Activated gamma-delta T cell (primary cell): Measurements from ENCODE around the gene ZBTB11.
"Not testable (repeated sequence)": the region's sequence is repeated elsewhere in the genome, so short reads cannot be mapped to it uniquely, and the experiment has no call there.

Experiments
- DNase-seq: peaks from one replicate; lab custom pipeline; 2025; lab: John Stamatoyannopoulos, UW
- total RNA-seq, 2 donors: gene quantifications; one replicate each; lab custom pipeline; 2026; lab: John Stamatoyannopoulos, UW

The ZBTB11 gene, protein sequence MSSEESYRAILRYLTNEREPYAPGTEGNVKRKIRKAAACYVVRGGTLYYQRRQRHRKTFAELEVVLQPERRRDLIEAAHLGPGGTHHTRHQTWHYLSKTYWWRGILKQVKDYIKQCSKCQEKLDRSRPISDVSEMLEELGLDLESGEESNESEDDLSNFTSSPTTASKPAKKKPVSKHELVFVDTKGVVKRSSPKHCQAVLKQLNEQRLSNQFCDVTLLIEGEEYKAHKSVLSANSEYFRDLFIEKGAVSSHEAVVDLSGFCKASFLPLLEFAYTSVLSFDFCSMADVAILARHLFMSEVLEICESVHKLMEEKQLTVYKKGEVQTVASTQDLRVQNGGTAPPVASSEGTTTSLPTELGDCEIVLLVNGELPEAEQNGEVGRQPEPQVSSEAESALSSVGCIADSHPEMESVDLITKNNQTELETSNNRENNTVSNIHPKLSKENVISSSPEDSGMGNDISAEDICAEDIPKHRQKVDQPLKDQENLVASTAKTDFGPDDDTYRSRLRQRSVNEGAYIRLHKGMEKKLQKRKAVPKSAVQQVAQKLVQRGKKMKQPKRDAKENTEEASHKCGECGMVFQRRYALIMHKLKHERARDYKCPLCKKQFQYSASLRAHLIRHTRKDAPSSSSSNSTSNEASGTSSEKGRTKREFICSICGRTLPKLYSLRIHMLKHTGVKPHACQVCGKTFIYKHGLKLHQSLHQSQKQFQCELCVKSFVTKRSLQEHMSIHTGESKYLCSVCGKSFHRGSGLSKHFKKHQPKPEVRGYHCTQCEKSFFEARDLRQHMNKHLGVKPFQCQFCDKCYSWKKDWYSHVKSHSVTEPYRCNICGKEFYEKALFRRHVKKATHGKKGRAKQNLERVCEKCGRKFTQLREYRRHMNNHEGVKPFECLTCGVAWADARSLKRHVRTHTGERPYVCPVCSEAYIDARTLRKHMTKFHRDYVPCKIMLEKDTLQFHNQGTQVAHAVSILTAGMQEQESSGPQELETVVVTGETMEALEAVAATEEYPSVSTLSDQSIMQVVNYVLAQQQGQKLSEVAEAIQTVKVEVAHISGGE
- 165 to 179 reads per million in 2 donors for total RNA-seq

DNA sequence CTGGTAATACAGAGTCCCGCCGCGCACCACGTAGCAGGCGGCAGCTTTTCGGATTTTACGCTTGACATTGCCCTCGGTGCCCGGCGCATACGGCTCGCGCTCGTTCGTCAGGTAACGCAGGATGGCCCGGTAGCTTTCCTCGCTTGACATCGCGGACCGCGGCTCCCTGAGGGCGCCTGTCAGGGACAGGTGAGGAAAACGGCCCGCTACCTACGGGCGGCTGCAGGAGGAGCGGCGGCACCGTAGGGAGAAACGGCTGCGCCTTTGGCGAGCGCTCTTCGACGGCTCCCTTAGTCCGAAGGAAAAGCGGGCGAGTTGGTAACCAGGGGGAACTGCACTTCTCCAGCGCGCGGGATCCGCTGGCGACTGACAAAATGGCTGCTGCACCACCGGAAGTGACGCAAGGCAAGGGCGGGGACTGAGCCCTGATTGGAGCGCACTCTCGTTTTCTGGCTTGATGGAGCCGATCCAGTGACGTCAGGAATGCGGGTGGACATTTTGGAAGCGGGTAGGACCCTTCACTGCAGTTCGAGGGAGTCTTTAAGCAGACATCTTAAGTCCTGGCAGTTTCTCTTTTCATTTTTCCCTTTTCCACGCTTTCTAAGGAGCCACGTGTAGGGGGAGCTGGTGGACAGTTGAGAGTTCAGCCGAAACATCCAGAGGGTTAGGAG is at the start of gene ZBTB11:
ZBTB11 (minus strand) TSS at position 368 of the 671 bp plus-strand sequence; CDS start at position 150, 218 bp downstream.
- DNase-seq: no peak

DNA sequence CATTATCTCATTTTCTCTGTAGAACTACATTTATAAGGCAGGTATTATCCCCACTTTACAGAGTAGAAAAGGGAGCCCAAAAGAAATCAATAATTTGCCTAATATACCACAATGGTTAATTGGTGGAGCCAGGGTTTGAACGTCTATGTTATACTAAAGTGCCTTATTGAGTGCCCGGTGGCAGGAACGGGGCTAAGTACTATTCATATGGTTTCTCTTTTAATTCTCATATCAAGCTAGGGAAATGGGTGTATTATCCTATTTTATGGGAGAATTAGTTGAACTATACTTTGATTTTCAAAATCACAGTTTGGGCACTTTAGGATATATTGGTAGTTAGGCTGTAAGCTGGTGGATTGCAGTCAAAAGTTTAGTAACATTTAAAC is 49.0 kb upstream of the ZBTB11 start:
- no peak for DNase-seq

DNA sequence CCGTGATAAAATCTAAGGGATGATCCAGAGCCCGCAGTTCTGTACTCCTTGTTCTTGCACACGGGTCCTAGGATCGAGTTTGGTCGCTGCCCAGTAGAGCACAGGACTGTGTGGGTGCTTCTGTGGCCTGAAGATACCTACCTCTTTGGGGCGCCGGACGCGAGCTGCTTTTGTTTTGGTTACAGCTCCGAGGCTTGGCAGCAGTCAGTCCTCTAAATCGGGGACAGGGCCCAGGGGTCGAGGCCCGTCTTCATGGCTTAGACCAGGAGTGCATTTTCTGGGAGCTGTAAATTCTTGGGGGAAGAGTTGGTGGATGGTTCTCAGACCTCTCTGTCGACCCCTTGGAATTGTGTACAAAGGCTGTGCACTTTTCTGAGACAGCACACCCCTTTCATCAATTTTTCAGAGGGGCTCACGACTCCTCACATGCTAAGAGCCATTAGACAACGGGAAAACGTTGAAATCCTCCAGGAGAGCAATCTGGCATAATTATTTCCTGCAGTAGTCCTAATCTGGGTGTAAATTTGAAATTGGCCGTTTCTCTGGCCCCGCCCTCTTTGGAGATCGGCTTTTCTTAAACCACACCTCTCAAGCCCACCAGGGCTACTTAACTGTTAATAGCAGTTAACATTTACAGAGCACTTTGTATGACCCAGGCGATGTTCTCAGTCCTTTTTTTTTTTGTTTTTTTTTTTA is 48.4 kb upstream of the ZBTB11 start:
- no peak for DNase-seq

DNA sequence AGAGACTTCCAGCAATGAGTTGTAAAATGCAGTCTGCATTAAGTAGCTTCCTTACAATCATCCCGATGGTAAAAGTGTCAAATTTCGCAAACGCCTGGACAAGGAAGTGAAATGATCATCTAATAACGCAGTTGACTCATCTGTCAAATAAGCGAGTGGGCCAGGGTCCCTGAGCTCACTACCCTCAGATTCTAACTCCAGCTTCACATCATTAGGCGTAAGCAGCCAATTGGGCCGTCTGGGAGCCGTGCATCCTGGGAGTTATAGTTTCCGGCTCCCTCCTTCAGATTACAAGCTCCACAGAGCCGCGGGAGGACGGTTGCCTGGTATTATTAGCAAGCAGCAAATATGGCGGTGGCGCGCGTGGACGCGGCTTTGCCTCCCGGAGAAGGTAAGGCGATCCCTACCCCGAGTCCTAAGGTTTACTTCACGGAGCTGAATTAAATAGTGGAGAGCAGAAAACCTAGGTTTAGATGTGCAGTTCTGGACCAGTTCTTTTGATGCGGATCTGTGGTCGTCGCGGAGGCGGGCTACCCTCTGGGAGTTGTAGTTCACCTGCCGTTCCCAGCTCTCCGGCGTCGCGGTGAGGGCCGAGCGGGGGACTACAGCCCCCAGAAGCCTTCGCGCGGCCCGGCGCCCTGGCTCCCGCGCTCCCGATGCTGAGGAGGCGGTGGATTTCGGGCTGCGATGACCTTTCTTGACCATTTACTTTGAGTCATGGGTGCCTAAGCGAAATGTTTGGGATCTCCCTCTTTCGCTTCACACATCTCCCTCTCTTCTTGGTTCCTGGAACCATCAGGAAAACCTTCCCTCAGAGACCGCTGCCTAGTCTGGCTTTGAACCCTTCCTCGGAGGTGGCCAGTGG is 47.6 kb upstream of the ZBTB11 start, which contains the start of gene CEP97:
CEP97 (plus strand) TSS at position 286 of the 865 bp plus-strand sequence; CDS start at position 349, 63 bp downstream.
- peak; percentile 68 for DNase-seq

DNA sequence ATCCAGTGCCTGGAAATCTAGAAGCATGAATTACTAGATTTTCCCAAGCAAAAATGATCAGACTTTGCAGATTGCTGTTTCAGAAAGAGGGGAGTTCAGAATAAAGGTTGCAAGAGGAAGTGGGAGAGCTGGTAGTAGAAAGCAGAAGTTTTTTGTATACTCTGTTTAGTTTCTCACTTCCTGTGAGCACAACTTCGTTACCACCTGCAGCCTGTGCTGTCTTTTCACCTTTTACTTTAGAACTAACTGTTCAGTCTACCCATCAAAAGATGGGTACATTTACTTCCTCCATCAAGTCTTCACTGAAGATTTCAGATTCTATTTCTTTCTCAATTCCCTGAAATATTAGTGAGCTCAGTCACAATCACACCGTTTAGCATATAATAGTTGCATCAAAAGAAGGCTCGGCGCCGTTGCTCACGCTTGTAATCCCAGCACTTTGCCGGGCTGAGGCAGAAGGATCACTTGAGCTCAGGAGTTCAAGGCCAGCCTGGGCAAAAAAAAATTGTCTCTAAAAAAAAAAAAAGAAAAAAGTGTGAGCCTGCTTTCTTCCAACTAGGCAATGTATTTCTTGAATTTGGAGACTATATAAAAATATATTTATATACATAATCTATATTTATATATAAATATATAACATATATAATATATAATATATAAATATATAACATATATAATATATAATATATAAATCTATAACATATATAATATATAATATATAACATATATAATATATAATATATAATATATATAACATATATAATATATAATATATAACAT is 45.7 kb upstream of the ZBTB11 start:
- no peak for DNase-seq

DNA sequence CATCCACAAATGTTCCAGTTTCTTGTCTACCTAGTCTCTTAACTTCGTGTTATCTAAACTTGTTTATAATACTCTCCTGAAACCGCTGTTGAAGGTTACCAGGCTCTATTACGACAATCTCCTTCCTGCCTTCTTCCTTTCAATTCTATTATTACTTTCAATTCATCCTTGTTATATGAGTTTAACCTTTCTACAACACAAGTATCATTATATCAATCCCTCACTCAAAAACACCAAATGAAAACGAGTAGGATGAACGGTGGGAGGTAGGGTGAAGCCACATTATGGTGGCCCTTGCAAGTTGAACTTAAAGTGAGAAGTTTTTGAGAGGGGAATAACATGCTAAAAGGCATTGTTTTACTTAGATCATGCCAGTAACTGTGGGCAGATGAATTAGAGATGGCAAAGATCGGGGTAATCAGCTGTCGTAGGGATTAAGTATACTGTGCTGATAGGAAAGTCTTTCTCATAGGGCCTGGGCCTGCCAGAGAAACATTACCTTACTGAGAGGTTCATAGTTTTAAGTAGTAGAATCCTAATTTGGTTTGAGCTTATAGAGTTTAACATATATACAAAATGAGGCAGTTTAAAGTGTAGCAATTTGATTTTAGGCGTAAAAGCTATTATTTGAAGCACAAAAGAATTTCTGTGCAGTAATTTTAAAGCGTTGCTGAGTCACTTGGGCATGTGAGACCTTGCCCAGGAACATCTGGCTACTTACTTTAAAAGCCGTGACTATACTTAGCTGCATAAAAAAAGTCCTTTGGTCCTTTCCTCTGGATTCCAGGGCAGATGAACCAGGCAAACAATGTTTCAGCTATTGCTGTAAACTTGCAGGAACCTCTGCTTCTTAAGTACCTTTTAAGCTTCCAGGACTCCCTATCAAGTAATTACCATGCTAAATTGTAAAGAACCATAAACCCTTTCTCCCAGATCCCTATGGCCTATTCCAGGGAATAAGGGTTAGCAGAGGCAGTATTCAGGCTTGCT is 44.2 kb upstream of the ZBTB11 start:
- DNase-seq: no peak

DNA sequence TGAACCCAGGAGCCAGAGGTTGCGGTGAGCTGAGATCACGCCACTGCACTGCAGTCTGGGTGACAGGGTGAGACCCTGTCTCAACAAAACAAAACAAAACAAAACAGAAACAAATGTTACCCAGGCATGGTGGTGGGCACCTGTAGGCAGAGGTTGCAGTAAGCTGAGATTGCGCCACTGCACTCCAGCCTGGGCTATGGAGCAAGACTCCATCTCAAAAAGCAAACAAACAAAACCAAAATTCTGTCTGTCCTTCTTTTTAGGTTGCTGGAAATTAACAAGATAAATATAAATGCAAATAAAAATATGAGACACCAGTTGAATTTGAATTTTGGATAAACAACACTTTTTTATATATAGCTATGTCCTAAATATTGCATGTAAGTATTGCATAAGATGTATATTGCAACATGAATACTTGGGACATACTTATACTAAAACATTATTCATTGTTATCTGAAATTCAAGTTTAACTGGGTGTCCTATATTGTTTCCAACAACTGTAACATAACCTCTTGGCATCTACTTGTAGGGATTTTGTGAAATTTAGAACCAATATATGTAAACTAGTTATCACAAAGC is 42.8 kb upstream of the ZBTB11 start:
- no peak for DNase-seq

DNA sequence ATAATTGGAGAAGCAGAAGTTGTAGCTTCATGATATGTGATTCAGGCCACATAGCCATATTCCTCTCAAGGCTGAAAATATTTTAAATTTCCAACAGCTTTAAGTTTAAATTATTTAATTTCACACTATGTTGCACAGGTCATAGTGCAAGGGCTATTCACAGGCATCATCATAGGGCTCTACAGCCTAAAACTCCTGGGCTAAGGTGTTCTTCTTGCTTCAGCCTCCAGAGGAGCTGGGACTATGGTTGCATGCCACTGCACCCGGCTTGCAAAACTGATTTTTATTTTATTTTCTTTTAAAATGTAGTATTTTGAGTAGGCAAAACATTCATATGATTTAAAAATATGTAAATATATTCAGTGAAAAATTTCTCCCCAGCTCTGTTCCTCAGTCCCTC is 41.5 kb upstream of the ZBTB11 start:
- no peak for DNase-seq

DNA sequence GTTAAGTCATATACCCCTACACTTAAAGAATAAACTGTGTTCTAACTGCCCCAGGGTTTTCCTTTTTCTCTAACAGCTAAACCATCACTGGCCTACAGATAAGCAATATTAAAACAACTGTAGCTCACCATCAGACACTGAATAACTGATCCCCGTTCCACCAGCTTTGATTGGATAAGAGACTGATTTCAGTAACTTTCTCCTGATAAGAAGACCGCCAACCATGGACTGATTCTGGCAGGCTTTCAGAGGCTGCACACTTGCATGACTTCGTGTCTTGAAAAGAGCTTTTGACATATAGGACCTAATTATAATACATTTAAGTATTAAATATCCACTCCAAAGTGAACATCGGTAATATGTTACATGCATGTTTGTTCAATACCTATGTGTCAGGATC is 32.2 kb upstream of the ZBTB11 start:
- DNase-seq: no peak

DNA sequence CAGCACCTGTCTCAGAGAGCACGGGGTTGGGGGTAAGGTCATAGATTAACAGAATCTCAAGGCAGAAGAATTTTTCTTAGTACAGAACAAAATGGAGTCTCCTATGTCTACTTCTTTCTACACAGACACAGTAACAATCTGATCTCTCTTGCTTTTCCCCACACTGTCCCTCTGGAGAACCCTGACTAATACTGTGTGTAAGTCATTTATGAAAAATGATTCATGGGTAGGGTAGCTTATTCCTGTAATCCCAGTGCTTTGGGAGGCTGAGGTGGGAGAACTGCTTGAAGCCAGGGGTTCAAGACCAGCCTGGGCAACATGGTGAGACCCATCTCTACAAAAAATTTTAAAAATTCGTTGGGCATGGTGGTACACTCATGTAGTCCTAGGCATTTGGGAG is 27.7 kb upstream of the ZBTB11 start:
- not testable (repeated sequence) for DNase-seq

DNA sequence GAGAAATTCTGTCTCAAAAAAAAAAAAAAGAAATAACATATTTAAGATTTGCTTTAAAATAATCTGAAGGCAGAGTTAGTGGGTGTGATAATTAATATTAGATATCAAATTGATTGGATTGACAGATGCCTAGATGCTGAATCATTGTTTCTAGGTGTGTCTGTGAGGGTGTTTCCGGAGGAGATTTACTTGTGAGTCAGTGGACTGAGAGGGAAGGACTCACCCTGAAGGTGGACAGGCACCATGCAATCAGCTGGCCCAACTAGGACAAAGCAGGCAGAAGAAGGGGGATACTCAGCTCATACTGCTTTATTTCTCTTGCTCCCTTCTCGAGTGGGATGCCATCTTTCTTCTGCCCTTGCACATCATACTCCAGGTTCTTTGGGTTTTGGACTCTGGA is 26.2 kb upstream of the ZBTB11 start:
- no peak for DNase-seq

DNA sequence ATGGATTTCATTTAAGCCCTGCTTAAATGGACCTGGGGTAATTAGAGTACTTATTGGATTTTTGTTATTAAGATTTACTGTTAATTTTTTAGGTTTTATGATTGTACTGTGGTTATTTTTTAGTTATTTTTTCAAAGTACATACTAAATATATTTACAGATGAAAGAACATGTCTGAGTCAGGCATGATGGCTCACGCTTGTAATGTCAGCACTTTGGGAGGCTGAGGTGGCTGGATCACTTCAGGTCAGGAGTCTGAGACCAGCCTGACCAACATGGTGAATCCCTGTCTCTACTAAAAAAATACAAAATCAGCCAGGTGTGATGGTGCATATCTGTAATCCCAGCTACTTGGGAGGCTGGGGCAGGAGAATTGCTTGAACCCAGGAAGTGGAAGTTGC is 25.8 kb upstream of the ZBTB11 start:
- no peak for DNase-seq

DNA sequence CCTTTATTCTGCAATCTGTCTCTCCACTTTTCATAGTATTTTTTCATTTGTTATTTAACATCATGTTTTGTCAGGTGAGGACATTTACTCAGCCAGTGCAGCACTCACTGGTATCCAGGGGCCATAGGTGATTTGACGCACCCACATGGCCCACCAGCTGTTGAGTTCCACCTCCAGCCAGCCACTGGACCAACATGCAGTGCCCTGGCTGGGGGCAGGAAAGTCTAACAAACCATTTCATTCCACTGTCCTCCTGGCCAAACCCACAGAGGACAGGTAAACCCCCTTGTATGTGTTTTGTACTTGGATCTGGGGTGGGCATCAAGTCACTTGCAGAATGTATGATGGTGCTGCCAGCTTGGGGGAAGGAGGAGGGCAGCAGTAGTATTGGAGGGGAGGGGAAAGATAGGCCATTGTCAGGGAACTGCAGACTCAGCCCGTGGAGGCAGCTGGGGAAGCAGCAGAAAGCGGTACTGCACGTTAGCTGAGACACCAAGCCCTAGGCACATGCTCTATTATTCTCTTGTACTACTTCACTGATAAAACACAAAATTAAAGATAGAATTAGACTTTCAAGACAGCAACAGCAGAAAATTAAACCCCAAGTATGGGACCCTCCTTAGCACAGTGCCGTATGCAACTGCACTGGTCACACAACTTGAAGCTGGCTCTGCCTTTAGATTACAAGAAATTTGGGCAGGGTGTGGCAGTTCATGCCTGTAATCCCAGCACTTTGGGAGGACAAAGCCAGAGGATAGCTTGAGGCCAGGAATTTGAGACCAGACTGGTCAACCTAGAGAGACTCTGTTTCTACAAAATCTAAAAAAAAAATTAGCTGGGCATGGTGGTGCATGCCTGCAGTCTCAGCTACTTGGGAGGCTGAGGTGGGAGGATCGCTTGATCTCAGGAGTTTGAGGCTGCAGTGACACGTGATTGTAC is 25.0 kb upstream of the ZBTB11 start:
- no peak for DNase-seq

DNA sequence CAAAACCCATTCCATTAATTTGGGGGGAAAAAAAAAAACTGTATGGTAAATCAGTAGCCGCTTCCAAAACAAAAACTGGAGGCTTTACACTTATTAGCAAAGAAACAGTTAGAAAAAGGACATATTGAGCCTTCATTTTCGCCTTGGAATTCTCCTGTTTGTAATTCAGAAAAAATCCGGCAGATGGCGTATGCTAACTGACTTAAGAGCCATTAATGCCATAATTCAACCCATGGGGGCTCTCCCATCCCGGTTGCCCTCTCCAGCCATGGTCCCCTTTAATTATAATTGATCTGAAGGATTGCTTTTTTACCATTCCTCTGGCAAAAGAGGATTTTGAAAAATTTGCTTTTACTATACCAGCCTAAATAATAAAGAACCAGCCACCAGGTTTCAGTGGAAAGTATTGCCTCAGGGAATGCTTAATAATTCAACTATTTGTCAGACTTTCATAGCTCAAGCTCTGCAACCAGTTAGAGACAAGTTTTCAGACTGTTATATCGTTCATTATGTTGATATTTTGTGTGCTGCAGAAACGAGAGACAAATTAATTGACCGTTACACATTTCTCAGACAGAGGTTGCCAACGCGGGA is 18.9 kb upstream of the ZBTB11 start:
- no peak for DNase-seq

DNA sequence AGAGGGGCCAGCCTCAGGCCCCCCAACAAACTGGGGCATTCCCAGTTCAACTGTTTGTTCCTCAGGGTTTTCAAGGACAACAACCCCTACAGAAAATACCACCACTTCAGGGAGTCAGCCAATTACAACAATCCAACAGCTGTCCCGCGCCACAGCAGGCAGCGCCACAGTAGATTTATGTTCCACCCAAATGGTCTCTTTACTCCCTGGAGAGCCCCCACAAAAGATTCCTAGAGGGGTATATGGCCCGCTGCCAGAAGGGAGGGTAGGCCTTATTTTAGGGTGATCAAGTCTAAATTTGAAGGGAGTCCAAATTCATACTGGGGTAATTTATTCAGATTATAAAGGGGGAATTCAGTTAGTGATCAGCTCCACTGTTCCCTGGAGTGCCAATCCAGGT is 17.9 kb upstream of the ZBTB11 start:
- not testable (repeated sequence) for DNase-seq

DNA sequence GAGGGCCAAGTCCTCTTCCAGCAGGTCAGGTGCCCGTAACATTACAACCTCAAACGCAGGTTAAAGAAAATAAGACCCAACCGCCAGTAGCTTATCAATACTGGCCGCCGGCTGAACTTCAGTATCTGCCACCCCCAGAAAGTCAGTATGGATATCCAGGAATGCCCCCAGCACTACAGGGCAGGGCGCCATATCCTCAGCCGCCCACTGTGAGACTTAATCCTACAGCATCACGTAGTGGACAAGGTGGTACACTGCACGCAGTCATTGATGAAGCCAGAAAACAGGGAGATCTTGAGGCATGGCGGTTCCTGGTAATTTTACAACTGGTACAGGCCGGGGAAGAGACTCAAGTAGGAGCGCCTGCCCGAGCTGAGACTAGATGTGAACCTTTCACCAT is 16.6 kb upstream of the ZBTB11 start:
- not testable (repeated sequence) for DNase-seq
